CD4-positive, alpha-beta T cell (primary cell): Measurements from ENCODE around the gene MDM4. TPM values are rescaled to one million over a fixed set of nuclear protein-coding genes. Genes with fewer than 3 reads are reported as not detected.
A peak's percentile ranks its signal among the peaks of the same experiment; 100 is the strongest.

ENCODE experiments used
- ATAC-seq: fragments of 200-7000 bp; cut with Tn5 transposase; one replicate; pipeline ENCODE4 v1.10.0; 2022; ENCODE audit warnings: mild to moderate bottlenecking; ENCODE audit not compliant: poor library complexity
- CTCF ChIA-PET: fragments of 350-600 bp; sonication (Branson Sonifier 250); formaldehyde crosslinking; loops from one replicate; lab custom pipeline; 2021; ENCODE audit warnings: antibody characterized with exemption, inconsistent platforms; lab: Charles Lee
- POLR2A ChIA-PET: fragments of 350-600 bp; sonication (Branson Sonifier 250); formaldehyde crosslinking; loops from one replicate; lab custom pipeline; 2021; ENCODE audit warnings: antibody characterized with exemption, inconsistent platforms; lab: Charles Lee
- DNase-seq, 14 experiments: peaks; one replicate each; pipeline ENCODE4 v3.0.0-alpha.2; 2013 to 2020; ENCODE audit warnings: mixed read lengths in 2 of 14
- H3K27ac ChIP-seq, 2 donors: one replicate each; pipeline versions ENCODE4 v1.5.1 to v1.7.0; 2013; ENCODE audit warnings: low read length in 2 of 2, low read depth in 1 of 2, mild to moderate bottlenecking in 1 of 2
- H3K27me3 ChIP-seq, 2 experiments: 1 replicate in 1 of 2; 2 replicates in 1 of 2; pipeline versions ENCODE4 v1.6.1 to v1.7.0; 2013; ENCODE audit warnings: low read length in 2 of 2, control low read depth in 1 of 2, mild to moderate bottlenecking in 1 of 2, moderate library complexity in 1 of 2; ENCODE audit not compliant: insufficient read depth in 2 of 2, control insufficient read depth in 1 of 2
- H3K36me3 ChIP-seq: one replicate; pipeline ENCODE4 v1.6.1; 2013; ENCODE audit warnings: low read length, control low read depth; ENCODE audit not compliant: insufficient read depth
- H3K4me1 ChIP-seq: one replicate; pipeline ENCODE4 v1.6.1; 2013; ENCODE audit warnings: low read length, control low read depth; ENCODE audit not compliant: insufficient read depth
- H3K4me3 ChIP-seq: one replicate; pipeline ENCODE4 v1.5.1; 2013; ENCODE audit warnings: mild to moderate bottlenecking, low read length, moderate library complexity
- H3K9me3 ChIP-seq, 2 experiments: 1 replicate in 1 of 2; 2 replicates in 1 of 2; pipeline versions ENCODE4 v1.6.1 to v1.7.0; 2013; ENCODE audit warnings: low read length in 2 of 2, mild to moderate bottlenecking in 2 of 2, control low read depth in 1 of 2, moderate library complexity in 1 of 2; ENCODE audit not compliant: control insufficient read depth in 1 of 2, insufficient read depth in 1 of 2
- H3K27ac Mint-ChIP-seq: one replicate; pipeline ENCODE4 v1.8.0; 2020; ENCODE audit warnings: mixed read lengths
- H3K27me3 Mint-ChIP-seq: one replicate; pipeline ENCODE4 v1.8.0; 2021; ENCODE audit warnings: mixed read lengths
- H3K36me3 Mint-ChIP-seq: one replicate; pipeline ENCODE4 v1.8.0; 2021; ENCODE audit warnings: low read depth, mixed read lengths
- H3K4me1 Mint-ChIP-seq: one replicate; pipeline ENCODE4 v1.8.0; 2021; ENCODE audit warnings: low read depth, mixed read lengths
- H3K4me3 Mint-ChIP-seq: one replicate; pipeline ENCODE4 v1.8.0; 2020; ENCODE audit warnings: mild to moderate bottlenecking, mixed read lengths
- H3K9me3 Mint-ChIP-seq: one replicate; pipeline ENCODE4 v1.8.0; 2020; ENCODE audit warnings: mixed read lengths
- CTCF ChIP-seq: fragments of 200-600 bp; IDR thresholded peaks from one replicate; pipeline ENCODE4 v1.8.0; 2022; ENCODE audit warnings: antibody characterized with exemption, mild to moderate bottlenecking
- intact Hi-C, 2 experiments: fragments of 100-400 bp; cut with DNase I in 1 of 2; cut with micrococcal nuclease in 1 of 2; formaldehyde crosslinking; loops; one replicate each; pipeline versions ENCODE4 v1.15.1 to v1.9.0; 2023 to 2025; cut with DNase I, micrococcal nuclease
- polyA plus RNA-seq, 2 donors: library from polyadenylated mRNA; unstranded; fragments of 120-200 nt; gene quantifications; one replicate each; pipeline ENCODE4 v1.2.1, GENCODE V29; 2013
- total RNA-seq, 174 experiments: library from RNA in 2 of 174; stranded (reverse) in 2 of 174; gene quantifications; one replicate each; pipeline ENCODE4 v1.2.3 and lab custom pipeline; 2021 to 2026

MDM4 gene, protein sequence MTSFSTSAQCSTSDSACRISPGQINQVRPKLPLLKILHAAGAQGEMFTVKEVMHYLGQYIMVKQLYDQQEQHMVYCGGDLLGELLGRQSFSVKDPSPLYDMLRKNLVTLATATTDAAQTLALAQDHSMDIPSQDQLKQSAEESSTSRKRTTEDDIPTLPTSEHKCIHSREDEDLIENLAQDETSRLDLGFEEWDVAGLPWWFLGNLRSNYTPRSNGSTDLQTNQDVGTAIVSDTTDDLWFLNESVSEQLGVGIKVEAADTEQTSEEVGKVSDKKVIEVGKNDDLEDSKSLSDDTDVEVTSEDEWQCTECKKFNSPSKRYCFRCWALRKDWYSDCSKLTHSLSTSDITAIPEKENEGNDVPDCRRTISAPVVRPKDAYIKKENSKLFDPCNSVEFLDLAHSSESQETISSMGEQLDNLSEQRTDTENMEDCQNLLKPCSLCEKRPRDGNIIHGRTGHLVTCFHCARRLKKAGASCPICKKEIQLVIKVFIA
- 100 to 1,000 TPM; 260 to 266 TPM for total RNA-seq
- polyA plus RNA-seq (2013, experiment 1 of 2), result 44.4 TPM
- 69.3 TPM for polyA plus RNA-seq (2013, experiment 2 of 2)
- total RNA-seq (lab: John Stamatoyannopoulos, UW), result 82.9 to 449 (median 217) reads per million in 172 experiments

- no peak within 1 kb of the TSS for H3K4me3 Mint-ChIP-seq
- no peak within 1 kb of the TSS for H3K27ac Mint-ChIP-seq
- ATAC-seq, result peak; percentile 72
Measured at GRCh38 chr1:204516180-204516879, at the start of gene MDM4. TSS of gene MDM4 (plus strand) at chr1:204516406. CDS start at chr1:204525519, 9,113 bp downstream.

DNA sequence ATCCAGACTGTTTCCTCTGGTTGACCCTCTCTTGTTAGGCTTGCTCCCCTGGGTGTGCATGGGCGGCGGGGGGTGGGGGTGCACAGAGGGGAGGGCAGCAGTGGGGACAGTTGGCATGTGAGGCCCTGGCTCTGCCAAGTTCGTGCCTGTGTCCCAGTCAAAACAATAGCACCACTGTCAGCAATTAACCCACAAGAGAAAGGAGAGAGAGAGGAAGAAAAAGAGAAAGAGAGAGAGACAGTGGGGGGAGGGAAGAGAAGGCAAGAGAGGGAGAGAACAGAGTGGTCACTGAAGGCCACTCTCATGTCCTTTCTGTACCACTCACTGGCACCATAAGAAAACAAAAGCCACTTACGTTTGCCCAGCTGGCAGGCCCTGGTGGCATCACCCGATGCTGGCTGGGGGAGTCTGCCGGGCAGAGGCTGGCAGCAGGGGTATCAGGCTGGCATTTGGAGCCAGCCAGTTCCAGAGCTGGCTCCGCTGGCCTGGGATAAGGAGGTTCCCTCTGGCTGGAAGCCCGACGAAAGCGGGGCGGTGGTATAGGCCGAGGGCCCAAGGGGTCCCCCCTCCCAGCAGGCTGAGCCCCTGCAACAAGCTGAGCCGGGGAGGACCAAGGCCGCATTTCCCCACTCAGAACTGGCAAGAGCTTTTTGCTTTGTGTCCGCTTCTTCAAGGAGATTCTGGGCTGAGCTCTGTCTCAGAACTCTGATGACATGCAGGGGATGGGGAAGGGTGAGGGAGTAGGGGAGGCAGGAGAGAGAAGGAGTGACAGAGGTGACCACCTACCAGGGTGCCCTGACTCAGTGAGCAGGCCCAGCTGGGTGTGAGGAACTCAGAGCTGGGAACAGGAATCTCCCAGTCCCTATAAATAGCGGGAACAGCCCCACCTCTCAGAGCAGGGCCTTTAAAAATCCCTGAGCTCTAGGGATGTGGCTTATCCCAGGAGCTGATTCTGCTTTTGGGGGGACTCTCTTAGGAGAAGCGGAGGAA, 49.5 kb upstream of the MDM4 start:
- no peak for DNase-seq
- Histone ChIP-seq H3K4me3 (no peak overlapping the region), H3K27ac (no peak overlapping the region), H3K9me3 (no peaks in the 10 kb centered on the region), H3K4me1 (peaks cover 47% of the 10 kb centered on the region), H3K36me3 (peaks cover 42% of the 10 kb centered on the region), H3K27me3 (no peaks in the 10 kb centered on the region)
- Mint-ChIP-seq H3K27me3 (no peaks in the 10 kb centered on the region), H3K9me3 (no peaks in the 10 kb centered on the region), H3K4me3 (no peak overlapping the region), H3K4me1 (peaks cover 37% of the 10 kb centered on the region), H3K27ac (no peak overlapping the region), H3K36me3 (peaks cover 74% of the 10 kb centered on the region)
- no peak for TF ChIP-seq CTCF
- intact Hi-C loops, result no loop called here
- POLR2A ChIA-PET, result interaction anchor here (1.5 kb wide), 1 partner anchor 28 kb away, joined by 4 read pairs; the partner anchor contains the start of gene PIK3C2B
- ATAC-seq, result no peak
- CTCF ChIA-PET, result interaction anchor here (1.4 kb wide), 1 partner anchor 37 kb away, joined by 3 read pairs; no protein-coding TSS in a partner anchor

More at GRCh38 chr1:204516180-204516879, at the start of gene MDM4:
- H3K27me3 ChIP-seq, result no peaks in the 10 kb centered on the region
- Mint-ChIP-seq H3K9me3 (no peaks in the 10 kb centered on the region), H3K4me1 (peaks cover 58% of the 10 kb centered on the region), H3K36me3 (peaks cover 23% of the 10 kb centered on the region), H3K27me3 (no peaks in the 10 kb centered on the region)
- DNase-seq, result peak; percentile 83 to 98 (median 89)
- intact Hi-C loops, result loop anchor here (1.0 kb wide), 2 partner anchors 9 to 10 kb away; no protein-coding TSS in a partner anchor
- no peaks in the 10 kb centered on the region for H3K9me3 ChIP-seq
- POLR2A ChIA-PET, result interaction anchor here (0.6 to 5.9 kb wide), 24 partner anchors 10 to 1227 kb away, joined by 3 to 262 read pairs (median 4); partner anchors contain the start of gene PIK3C2B
- peaks cover 88% of the 10 kb centered on the region for H3K4me1 ChIP-seq
- peak within 1 kb of the TSS; percentile 98 to 99 for H3K27ac ChIP-seq
- CTCF ChIA-PET, result interaction anchor here (0.6 to 2.5 kb wide), 8 partner anchors 10 to 85 kb away, joined by 3 to 8 read pairs (median 3); no protein-coding TSS in a partner anchor
- no peak for TF ChIP-seq CTCF
- H3K36me3 ChIP-seq, result peaks cover 6% of the 10 kb centered on the region
- peak within 1 kb of the TSS; percentile 91 for H3K4me3 ChIP-seq
